SU-DHL-6 (cell line): ENCODE data around the gene WNT3.
"Not testable (repeated sequence)": the region's sequence is repeated elsewhere in the genome, so short reads cannot be mapped to it uniquely, and the experiment has no call there.

Source experiments
- H2AFZ ChIP-seq: fragments of 200-600 bp; sonication (generic); 2 replicates; pipeline ENCODE4 v1.6.1; 2014; ENCODE audit warnings: low read depth, mild to moderate bottlenecking, moderate library complexity, mixed read lengths, antibody characterized with exemption, low read length; ENCODE audit not compliant: severe bottlenecking
- H3F3A ChIP-seq: fragments of 200-600 bp; shearing (Covaris generic); 2 replicates; pipeline ENCODE4 v1.6.0; 2016; ENCODE audit warnings: antibody characterized with exemption, mild to moderate bottlenecking; ENCODE audit not compliant: insufficient read depth
- H3K27ac ChIP-seq: fragments of 200-600 bp; sonication (generic); 2 replicates; pipeline ENCODE4 v1.5.1; 2016; ENCODE audit warnings: low read depth, mild to moderate bottlenecking, low read length, moderate library complexity, mixed read lengths
- H3K27me3 ChIP-seq: fragments of 200-600 bp; sonication (generic), shearing (Covaris generic); 2 replicates; pipeline ENCODE4 v1.6.0; 2014; ENCODE audit warnings: mild to moderate bottlenecking, low read length
- H3K36me3 ChIP-seq: fragments of 200-600 bp; sonication (generic); 2 replicates; pipeline ENCODE4 v1.6.1; 2014; ENCODE audit warnings: mild to moderate bottlenecking, low read length, mixed read lengths
- H3K4me2 ChIP-seq: fragments of 300-600, 200-600 bp; shearing (Covaris generic), sonication (generic); 2 replicates; pipeline ENCODE4 v1.6.0; 2014; ENCODE audit warnings: low read length, low read depth, mild to moderate bottlenecking; ENCODE audit not compliant: poor library complexity, severe bottlenecking
- H3K4me3 ChIP-seq: fragments of 200-600 bp; sonication (generic); 2 replicates; pipeline ENCODE4 v1.5.1; 2014; ENCODE audit warnings: antibody characterized with exemption, low read length, mild to moderate bottlenecking, mixed read lengths; ENCODE audit not compliant: insufficient read depth, poor library complexity, severe bottlenecking
- H3K79me2 ChIP-seq: fragments of 200-600 bp; sonication (generic); 2 replicates; pipeline ENCODE4 v1.6.1; 2014; ENCODE audit warnings: mild to moderate bottlenecking, low read length, moderate library complexity; ENCODE audit not compliant: insufficient read depth
- H3K9ac ChIP-seq: fragments of 200-600 bp; sonication (generic); 2 replicates; pipeline ENCODE4 v1.7.0; 2014; ENCODE audit warnings: mild to moderate bottlenecking, low read length
- H3K9me2 ChIP-seq: fragments of 200-600 bp; sonication (generic); replicated peaks from 2 replicates; pipeline ENCODE4 v1.6.1; 2014; ENCODE audit warnings: low read length; ENCODE audit not compliant: insufficient read depth
- H3K9me3 ChIP-seq: fragments of 200-600 bp; sonication (generic); 2 replicates; pipeline ENCODE4 v1.6.1; 2014; ENCODE audit warnings: low read length, mixed read lengths; ENCODE audit not compliant: insufficient read depth
- H4K20me1 ChIP-seq: fragments of 200-600 bp; sonication (generic); 2 replicates; pipeline ENCODE4 v1.6.1; 2014; ENCODE audit warnings: low read depth, mild to moderate bottlenecking, antibody characterized with exemption, low read length, moderate library complexity, mixed read lengths
- CTCF ChIP-seq: fragments of 200-600 bp; sonication (generic); IDR thresholded peaks from one replicate; pipeline ENCODE4 v1.5.1; 2017; ENCODE audit warnings: antibody characterized with exemption, mild to moderate bottlenecking, low read length, moderate library complexity; ENCODE audit not compliant: insufficient read depth, poor library complexity, severe bottlenecking
- EZH2phosphoT487 ChIP-seq: fragments of 200-600 bp; sonication (generic), shearing (Covaris generic); conservative IDR thresholded peaks from 2 replicates; pipeline ENCODE4 v1.6.1; 2018; ENCODE audit warnings: mild to moderate bottlenecking, antibody characterized with exemption, low read length, moderate library complexity, mixed read lengths

Gene WNT3

GRCh38 chr17:46770439-46770817, 48.1 kb downstream of the WNT3 start:
- no peak overlapping the region for H3K9ac ChIP-seq
- no peak overlapping the region for H2AFZ ChIP-seq
- no peak overlapping the region for H3K4me3 ChIP-seq
- H4K20me1 ChIP-seq: no peaks in the 10 kb centered on the region
- H3K4me2 ChIP-seq: peak overlapping the region; percentile 56
- no peaks in the 10 kb centered on the region for H3F3A ChIP-seq
- H3K36me3 ChIP-seq: no peaks in the 10 kb centered on the region
- H3K27me3 ChIP-seq: no peaks in the 10 kb centered on the region
- no peaks in the 10 kb centered on the region for H3K79me2 ChIP-seq
- H3K9me3 ChIP-seq: no peaks in the 10 kb centered on the region
- TF ChIP-seq EZH2phosphoT487 (no peak), CTCF (no peak)
- no peak overlapping the region for H3K27ac ChIP-seq
- no peaks in the 10 kb centered on the region for H3K9me2 ChIP-seq

- Histone ChIP-seq H3K4me3 (no peak overlapping the region), H3F3A (no peaks in the 10 kb centered on the region), H3K79me2 (no peaks in the 10 kb centered on the region), H3K27me3 (no peaks in the 10 kb centered on the region), H3K9ac (no peak overlapping the region), H4K20me1 (no peaks in the 10 kb centered on the region), H3K9me3 (no peaks in the 10 kb centered on the region), H3K36me3 (no peaks in the 10 kb centered on the region), H2AFZ (no peak overlapping the region), H3K27ac (no peak overlapping the region), H3K4me2 (no peak overlapping the region), H3K9me2 (no peaks in the 10 kb centered on the region)
- TF ChIP-seq EZH2phosphoT487 (no peak), CTCF (no peak)
Measured at GRCh38 chr17:46769531-46770438, 48.7 kb downstream of the WNT3 start.

GRCh38 chr17:46768896-46769295, 49.6 kb downstream of the WNT3 start:
- not testable (repeated sequence) for H3K27ac ChIP-seq, H3K36me3 ChIP-seq, H4K20me1 ChIP-seq, H2AFZ ChIP-seq, H3K27me3 ChIP-seq, H3F3A ChIP-seq, H3K4me2 ChIP-seq, H3K79me2 ChIP-seq, H3K9me2 ChIP-seq, H3K9me3 ChIP-seq, H3K4me3 ChIP-seq, H3K9ac ChIP-seq

- H3F3A ChIP-seq: no peaks in the 10 kb centered on the region
Measured at GRCh38 chr17:46768540-46768870, 50.0 kb downstream of the WNT3 start.

More at GRCh38 chr17:46768540-46768870, 50.0 kb downstream of the WNT3 start:
- Histone ChIP-seq H3K4me3 (no peak overlapping the region), H3K36me3 (no peaks in the 10 kb centered on the region), H3K27ac (no peak overlapping the region), H2AFZ (no peak overlapping the region), H3K79me2 (no peaks in the 10 kb centered on the region), H3K4me2 (no peak overlapping the region), H3K27me3 (no peaks in the 10 kb centered on the region), H3K9me3 (no peaks in the 10 kb centered on the region), H4K20me1 (no peaks in the 10 kb centered on the region), H3K9me2 (no peaks in the 10 kb centered on the region), H3K9ac (no peak overlapping the region)
- TF ChIP-seq CTCF (no peak), EZH2phosphoT487 (no peak)
